HL-60 (cell line): ENCODE measurements around the gene SPTAN1.

Experiments used
- CTCF ChIP-seq: IDR thresholded peaks from one replicate; pipeline ENCODE4 v1.5.1; 2011; ENCODE audit warnings: low read length, control low read depth, inconsistent platforms; ENCODE audit not compliant: insufficient read depth
- GABPA ChIP-seq: IDR thresholded peaks from 2 replicates; pipeline ENCODE4 v1.6.1; 2012; ENCODE audit warnings: low read depth
- POLR2AphosphoS5 ChIP-seq: IDR thresholded peaks from 2 replicates; pipeline ENCODE4 v1.6.1; 2012; ENCODE audit warnings: low read depth
- REST ChIP-seq: IDR thresholded peaks from 2 replicates; pipeline ENCODE4 v1.6.1; 2012; ENCODE audit warnings: low read depth; ENCODE audit not compliant: insufficient replicate concordance

- TF ChIP-seq CTCF (no peak), REST (no peak), POLR2AphosphoS5 (no peak; the same call in 1 of the 2 replicates), GABPA (no peak)
Measured at GRCh38 chr9:128503870-128504269, 48.5 kb upstream of the SPTAN1 start.
